HG02763 (cell line): Measurements from ENCODE around the gene MPZL1.

Source experiments
- ATAC-seq: cut with Tn5 transposase; IDR thresholded peaks from one replicate; pipeline ENCODE4 v1.9.1; 2021; ENCODE audit warnings: mild to moderate bottlenecking, moderate library complexity; ENCODE audit not compliant: unreplicated experiment

The MPZL1 gene

DNA sequence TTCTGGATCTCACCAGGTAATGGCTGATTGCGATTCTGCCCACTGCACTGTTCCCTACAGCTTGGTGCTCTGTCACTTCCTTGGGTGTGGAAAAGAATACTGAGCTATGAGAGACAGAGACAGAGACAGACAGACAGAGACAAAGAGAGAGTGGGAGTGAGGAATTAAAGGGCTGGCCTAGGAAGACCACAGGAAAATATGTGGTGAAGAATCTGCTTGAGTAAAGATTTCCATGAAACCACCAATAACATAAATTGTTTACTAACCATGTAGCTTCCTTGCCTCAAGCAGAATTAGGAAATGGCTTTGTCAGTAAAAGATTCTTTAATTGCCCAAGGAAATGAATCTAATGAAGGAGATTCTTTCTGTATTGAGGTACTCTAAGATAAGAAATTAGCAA lies 54.4 kb downstream of the MPZL1 start:
- no peak for ATAC-seq

DNA sequence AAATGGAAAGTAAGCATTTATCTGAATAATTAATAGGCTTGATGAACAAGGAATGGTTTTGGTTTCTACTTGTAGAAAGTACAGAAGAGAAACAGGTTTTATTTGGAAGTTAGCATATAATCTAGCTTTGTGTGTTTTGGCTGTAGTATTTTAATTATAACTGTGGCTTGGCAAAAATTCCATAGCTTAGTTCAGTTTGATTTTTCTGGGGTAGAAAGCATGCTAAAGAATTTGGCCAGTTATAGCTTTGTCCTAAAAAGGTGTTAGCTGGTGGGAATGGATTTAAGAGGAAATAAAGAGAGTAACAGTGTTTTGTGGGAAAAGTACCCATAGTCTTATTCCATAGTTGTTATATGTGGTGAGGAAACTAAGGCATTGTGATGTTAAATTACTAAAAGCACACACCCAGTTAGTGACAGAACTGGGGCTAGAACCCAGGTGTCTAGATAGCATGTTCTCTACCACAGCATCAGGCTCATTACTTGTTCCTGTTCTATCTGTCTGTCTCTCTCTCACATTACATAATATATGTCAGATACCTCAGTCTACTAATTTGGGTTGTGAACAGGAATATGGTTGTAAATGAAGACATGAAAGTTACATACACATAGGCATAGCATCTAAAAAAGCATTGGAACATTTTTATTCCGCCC lies 55.0 kb downstream of the MPZL1 start:
- ATAC-seq, result no peak

DNA sequence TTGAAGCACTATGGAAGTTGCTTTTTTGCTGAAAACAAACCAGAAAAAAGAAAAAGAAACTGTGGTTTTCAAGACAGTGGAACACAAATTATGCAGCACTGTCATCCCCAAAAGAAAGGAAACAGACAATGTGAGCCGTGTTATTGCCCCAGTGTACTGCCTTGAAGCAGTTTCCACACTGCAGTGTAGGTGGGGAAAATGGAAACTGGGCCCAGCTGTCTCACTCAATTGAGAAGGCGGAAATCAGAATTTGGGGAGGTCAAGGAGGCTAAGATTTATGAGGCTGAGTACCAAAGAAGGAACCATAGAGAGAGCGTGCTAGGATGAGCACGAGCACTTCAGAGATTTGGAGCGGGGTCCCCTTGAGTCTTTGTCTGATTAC lies 55.5 kb downstream of the MPZL1 start:
- ATAC-seq, result no peak

DNA sequence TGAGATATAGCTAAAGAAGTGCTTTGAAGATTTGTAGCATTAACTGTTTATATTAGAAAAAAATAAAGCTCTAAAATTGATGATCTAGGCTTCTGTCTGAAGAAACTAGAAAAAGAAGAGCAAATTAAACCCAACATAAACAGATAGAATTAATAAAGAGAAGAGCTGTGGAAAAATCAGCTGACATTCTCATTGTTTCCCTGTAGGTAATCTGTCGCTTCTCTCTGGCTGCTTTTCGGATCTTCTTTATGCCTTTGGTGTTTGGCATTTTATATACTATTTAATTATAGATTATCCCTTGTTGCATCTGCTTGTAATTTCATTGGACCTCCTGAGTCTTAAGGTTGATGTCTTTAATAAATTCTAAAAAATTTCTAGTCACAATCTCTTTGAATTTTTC lies 59.8 kb downstream of the MPZL1 start:
- ATAC-seq, result no peak

DNA sequence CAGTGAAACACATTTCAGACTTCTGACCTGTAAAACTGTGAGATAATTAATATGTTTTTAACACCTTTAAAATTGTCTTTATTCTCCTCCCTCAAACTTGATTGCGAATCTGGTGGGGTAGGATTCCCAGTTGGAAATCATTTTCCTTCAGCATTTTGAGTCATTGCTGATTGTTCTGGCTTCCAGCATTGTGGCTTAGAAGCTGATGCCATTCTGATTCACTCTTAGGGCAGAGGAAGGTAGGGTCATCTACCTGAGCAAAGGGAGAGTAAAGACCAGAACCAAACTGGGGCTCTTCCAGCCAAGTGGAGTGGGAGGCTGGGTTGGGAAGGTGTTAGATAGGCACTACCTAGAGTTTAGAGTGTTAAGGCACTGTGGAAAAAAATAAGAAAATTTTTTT lies 61.2 kb downstream of the MPZL1 start:
- ATAC-seq, result no peak

DNA sequence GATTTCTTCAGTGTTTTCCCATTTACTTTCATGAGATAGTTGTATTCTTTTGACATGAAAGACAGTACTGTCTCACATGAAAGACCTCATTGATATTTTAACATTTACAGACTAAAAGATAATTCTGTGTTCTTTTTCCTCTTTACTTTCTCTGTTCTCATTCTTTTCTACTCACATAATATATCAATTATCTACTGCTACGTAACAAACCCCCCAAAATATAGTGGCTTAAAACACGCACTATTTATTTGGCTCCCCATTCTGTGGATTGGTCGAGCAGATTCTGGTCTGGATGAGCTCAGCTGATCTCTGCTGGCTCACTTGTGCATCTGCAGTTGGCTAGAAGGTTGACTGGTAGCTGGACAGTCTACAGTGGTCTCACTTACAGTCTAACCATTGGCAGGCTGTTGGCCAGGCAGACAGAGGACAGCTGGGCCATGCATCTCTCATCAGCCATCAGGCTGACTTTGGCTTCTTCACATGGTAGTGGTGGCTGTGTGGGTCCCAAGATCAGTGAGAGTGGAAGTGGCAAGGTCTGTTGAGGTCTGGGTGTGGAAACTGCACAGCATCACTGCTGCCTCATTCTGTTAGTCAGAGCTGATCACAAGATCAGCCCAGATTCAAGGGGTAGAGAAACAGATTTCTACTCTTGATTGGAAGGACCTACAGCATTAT lies 63.2 kb downstream of the MPZL1 start:
- ATAC-seq, result no peak

DNA sequence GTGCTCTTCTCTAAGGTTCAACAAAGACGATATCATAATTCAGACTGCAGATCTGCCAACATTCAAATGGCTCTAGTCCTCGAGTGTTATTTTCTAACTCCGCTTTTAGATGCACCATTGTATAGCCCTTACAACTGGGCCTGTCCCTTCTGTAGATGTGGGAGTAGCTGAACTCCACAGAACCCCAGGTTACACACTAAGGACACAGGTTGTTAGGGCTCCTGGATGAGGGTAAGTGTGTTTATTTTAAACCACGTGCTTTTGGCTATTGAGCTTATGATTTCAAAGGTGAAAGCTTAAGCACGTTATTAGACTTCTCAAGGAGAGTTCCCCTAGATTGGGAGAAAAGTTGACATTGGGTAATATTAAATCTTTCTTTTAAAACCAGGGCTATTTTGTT lies 64.7 kb downstream of the MPZL1 start:
- no peak for ATAC-seq

DNA sequence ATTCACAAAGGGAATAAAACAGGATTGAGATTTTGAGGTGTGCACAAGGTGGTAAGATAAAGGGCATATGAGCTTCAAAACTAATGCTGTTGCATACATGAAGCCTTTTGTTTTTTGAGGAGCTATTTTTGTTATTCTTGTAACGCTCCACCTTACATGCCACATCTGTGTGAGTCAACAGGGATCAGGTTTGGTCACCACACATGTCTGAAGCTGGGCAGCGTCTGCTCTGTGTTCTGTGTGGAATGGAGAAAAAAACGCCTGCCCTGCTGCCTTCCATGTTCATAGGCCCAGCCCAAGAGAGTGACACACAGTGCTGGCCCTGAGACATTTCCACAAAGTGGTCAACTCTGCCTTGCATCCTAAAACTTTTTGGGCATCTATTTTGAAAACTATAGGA lies 67.7 kb downstream of the MPZL1 start:
- no peak for ATAC-seq

DNA sequence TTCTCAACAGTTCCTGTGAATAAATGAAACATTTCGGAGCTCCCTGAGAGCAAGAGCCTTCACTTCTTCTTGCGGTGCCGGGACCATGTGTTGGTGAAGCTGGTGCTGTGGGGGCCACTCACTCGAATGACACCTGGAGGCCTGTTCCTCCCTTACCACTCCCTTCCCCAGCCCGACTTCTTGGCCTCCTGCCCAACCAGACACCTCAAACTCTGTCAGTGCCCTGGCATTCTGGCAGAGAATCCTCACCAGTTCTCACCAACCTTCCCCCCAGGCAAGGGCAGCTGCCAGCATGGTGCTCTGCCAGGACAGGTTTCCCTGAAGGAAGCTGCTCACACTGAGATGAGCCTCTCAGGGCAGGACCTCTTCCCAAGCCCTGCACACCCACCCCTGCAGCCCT lies 68.3 kb downstream of the MPZL1 start:
- ATAC-seq, result no peak

DNA sequence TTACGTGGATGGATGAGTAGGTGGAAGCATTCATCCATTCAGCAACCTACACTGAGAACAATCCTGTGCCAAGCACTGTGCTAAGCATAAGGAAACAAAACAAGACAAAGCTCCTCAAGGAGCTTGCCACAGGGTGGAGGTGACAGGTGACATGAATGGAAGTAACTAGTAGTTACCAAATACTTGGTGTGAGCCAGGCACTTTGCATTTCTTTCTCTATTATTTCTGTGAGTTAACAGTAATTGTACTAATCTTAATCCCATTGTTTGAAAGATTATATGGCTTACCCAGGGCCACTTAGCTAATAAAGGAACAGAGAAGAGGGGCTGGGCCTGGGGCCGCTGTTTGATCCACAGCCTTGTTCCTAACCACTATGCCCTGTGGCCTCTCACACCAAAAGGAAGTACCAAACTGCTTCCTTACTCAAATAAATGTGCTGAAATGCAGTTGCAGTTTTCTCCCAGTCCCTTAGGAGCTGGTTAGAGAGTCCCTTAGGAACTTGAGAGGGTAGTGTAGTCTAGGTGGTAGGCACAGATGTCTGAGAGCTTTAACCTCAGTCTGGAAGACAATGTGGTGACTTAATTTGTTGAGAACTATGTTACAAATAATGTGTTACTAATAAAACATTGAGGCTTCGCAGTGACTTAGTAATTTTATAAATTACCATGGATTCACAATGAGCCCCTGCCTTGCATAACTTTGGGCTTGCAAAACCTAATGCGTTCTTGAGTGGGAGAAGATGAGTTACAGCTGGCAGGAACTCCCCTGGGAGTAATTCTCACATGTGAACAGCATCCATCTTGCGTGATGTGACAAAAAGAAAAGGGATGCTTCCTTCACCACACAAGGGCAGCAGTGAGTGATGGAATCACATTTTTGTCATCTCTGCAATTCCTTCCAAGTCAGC lies 69.8 kb downstream of the MPZL1 start:
- ATAC-seq, result no peak

DNA sequence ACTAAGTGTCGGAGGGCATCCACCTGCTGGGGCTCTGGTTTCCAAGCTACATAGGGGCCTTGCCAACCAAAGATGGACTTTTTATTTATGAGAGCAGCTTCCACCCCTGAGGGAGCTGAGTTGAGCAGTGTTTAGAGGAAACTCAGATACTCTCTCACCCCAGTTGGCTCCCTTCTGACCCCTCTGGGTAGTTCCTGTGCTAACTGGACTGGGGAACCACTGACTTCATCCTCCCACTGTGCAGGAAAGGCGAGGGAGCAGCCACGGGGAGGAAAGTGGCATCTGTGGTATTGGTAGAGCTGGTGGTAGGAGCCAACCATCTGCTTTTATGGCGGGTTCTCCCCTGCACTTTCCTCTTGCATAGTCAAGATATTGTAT lies 70.4 kb downstream of the MPZL1 start:
- no peak for ATAC-seq

DNA sequence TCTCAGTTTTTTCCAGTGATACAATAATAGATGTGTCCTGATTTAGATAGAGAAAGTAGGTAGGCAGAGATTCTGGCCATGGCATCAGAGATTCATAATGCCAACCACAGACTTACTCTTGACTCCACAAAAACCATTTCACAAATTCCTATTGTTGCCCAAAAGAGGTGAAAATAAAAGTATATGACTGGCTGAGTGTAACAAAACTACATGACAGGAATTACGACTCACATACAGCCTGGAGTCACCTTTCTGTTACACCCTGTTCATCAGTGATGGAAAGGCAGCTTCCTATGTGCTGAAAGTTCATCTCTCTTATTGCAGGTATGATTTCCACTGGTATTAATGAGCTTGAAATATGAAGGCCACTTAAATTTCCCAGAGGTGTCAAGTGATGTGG lies 72.3 kb downstream of the MPZL1 start:
- ATAC-seq, result no peak

DNA sequence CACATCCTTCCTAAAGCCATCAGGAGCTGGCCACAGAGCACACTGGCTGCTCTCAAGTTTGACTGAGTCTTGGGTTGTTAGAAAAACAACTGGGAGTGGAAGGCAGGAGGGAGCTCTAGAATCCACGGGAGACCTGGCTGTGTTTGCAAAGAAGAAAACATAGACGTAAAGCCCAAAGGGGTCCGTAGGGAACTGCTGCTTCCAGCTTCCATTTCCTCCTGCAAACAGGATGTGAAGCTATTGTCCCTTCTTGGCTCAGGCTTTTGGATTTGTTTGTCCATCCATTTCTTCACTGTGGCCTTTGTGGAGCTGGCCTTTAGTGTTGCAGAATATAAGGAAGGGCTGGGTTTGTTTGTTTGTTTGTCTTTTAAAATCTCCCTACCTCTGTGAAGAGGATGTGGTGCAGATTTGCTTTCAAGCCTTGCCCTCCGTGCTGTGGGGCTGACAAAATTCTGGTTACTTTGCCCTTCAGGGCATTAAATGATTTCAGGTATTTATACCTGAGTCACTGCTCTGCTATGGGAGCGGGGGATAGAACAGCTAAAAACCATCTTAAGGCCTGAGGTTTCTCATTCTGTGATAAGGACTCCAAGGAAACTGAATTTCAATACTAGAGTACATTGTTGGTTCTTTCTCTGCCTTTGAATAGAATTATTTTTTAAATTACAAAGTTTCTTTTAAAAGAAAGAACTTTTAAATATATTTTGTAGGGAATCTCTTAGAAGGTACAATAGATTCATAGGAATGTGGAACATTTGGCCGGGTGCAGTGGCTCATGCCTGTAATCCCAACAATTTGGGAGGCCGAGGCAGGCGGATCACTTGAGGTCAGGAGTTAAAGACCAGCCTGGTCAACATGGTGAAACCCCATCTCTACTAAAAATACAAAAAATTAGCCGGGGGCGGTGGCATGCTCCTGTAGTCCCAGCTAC lies 74.3 kb downstream of the MPZL1 start:
- no peak for ATAC-seq

DNA sequence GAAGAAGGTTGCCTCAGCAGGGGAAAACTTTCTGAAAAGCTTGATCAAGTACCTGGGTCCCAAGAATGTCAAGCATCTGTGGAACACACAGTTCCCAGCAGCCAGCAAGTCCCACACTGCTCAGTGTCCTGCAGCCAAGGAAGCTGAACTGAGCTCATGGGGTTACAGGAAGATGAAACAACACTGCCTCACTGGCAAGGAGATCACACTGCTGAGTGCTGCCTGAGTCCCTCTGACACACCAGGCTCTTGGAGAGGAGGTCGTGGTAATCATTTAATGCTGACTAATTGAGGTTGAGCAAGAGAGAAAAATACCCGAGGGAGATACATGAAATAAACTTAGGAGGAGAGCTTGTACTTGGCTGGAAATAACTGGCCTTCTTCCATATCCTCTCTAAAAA lies 75.2 kb downstream of the MPZL1 start:
- ATAC-seq, result no peak

DNA sequence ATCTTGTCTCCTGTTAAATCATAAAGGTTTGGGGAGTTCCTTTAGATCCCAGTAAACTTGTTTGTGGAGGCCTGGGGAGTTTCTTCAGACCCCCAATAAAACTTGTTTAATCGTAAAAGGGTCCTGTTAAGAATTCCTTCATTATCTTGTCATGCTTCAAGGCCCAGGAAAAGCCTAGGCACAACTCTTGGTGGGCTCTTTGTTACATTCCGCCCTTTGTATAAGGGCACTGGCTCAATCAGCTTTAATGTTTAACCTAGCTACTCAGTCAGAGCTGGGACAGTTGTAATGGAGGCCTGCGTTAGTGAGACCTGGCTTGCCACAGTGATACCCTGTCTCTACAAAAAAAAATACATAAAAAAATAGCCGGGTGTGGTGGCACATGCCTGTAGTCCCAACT lies 77.2 kb downstream of the MPZL1 start:
- ATAC-seq, result no peak

DNA sequence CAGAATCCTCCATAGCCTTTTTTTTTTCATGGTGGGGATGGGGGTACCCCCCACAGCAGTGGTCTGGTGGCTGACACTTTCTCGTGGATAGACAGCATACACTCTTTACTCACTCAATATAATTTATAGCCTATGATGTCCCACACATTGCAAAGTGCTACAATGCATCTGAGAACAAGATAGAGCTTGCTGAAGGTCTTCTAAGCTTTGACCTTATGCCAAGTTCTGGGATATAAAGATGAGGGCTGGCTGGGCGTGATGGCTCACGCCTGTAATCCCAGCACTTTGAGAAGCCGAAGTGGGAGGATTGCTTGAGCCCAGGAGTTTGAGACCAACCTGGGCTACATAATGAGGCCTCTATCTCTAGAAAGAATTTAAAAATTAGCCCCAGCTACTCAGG lies 78.0 kb downstream of the MPZL1 start:
- ATAC-seq, result no peak

DNA sequence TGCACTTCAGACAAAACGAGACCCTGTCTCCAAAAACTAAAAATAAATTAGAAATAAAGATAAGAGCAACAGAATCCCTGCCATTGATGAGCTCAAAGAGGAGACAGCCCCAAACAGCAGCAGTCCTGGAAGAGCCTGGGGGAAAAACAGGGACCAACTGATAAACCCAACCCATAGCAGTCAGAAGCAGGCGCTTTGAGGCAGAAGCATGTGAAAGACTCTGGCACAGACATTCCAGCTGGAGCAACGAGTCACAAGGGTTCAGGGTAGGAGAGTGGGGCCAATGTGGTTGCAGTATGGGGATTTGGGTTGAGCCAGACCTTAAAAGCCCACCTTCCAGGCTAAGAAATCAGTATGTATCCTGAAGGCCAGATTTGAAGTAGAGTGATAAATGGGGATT lies 78.5 kb downstream of the MPZL1 start:
- ATAC-seq, result no peak

DNA sequence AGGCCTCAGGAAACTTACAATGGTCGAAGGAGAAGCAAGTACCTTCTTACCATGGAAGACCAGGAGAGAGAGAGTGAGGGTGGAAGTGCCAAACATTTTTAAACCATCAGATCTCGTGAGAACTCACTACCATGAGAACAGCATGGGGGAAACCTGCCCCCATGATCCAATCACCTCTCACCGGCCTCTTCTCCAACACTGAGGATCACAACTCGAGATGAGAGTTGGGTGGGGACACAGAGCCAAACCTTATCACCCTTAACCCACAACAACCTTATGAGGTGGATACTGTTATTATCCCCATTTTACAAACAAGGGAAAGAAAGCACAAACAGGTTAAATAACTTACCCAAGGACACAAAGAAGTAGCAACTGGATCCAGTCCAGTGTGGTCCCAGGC lies 80.5 kb downstream of the MPZL1 start:
- no peak for ATAC-seq

DNA sequence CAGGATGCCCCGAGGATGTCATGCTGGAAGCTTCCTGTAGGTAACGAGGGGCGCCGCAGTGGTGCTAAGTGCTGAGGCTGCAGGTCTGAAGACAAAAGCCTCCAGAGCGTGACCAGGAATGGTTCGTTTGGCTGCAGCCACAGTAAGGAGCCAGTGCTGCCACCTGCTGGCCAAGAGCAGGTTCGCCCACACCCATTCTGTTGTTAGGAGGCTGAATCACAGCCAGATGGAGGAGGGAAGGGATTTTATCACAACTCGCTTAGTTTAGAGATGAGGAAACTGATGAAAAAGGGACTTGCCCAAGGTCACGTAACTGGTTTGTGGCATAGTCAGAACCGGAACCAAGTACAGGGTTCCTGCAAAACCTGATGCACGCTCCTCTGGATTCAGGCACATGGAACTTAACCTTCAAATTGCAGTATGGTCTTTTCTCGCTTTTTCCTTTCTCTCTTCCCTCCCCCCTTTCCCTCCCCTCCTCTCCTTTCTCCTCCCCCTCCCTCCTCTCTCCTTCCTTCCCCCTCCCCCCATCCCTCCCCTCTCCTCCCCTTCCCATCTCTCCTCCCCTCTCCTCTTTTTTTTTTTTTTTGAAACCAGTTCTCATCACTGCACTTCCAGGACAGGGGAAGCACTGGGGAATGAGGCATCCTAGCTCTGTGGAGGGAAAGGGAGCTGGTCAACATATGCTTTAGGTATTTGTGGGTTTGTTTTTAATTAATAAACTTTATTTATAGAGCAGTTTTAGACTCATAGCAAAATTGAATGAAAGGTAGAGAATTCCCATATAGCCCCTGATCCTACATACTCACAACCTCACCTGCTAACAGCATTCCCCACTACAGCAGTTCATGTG lies 81.8 kb downstream of the MPZL1 start:
- peak; percentile 87 for ATAC-seq

DNA sequence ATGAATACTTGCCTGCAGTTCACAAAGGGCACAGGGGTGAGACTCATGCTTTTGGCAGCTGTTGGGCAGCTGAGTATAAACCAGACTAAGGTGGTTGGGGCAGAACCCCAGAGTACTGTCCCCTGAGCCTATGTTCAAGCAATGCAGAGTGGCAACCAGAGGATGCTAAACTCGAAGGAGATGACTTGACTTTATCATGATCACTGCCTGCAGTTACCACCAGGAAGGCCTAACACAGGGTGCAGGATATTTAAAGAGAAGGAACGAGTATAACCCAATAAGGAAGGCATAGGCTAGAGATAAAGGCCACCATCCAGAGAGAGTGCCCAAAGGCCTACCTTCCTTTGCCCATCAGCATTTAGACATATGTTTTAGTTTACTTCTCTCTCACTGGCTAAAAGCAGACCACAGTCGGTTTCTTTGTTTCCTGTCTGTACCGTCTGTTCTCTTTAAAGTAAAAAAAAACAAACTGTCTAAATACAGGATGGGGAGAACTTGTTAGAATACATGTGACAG lies 83.3 kb downstream of the MPZL1 start:
- ATAC-seq, result peak; percentile 39
